HepG2 (cell line): ENCODE data around the gene ACAT2. TPM values are rescaled to one million over a fixed set of nuclear protein-coding genes. Genes with fewer than 3 reads are reported as not detected.

Source experiments
- HNRNPUL1 ChIP-seq: fragments of 200-400 bp; formaldehyde crosslinking; IDR thresholded peaks from 2 replicates; pipeline ENCODE4 v1.6.1; 2017; ENCODE audit warnings: low read depth, mild to moderate bottlenecking, low read length, moderate library complexity
- KLF15 ChIP-seq: sonication (generic); formaldehyde crosslinking; IDR thresholded peaks from 2 replicates; pipeline ENCODE4 v1.8.1; 2023; ENCODE audit warnings: borderline replicate concordance, mild to moderate bottlenecking, inconsistent platforms, missing genetic modification reagents, mixed read lengths
- RARG ChIP-seq: sonication (generic); formaldehyde crosslinking; IDR thresholded peaks from 2 replicates; pipeline ENCODE4 v1.4.0; 2020; ENCODE audit warnings: low read depth, mild to moderate bottlenecking, missing genetic modification reagents
- ZNF792 ChIP-seq: IDR thresholded peaks from 2 replicates; pipeline ENCODE4 v1.6.1; 2016
- polyA plus RNA-seq, 8 experiments: library from polyadenylated mRNA; depleted of rRNA in 3 of 8; stranded (reverse) in 7 of 8; unstranded in 1 of 8; fragments of >200 nt; fragmentation: Illumina TruSeq in 4 of 8; extraction: Trizol in 4 of 8; gene quantifications; 2 replicates each; pipeline versions ENCODE4 v1.2.1 to v1.2.3, GENCODE V29; 2011 to 2016; ENCODE audit warnings: low read depth in 4 of 8, missing spikeins in 1 of 8, mixed read lengths in 1 of 8; ENCODE audit not compliant: insufficient read depth in 1 of 8
- total RNA-seq, 5 experiments: library from RNA; depleted of rRNA; stranded (reverse); fragments of >200 nt; fragmentation: Illumina TruSeq; extraction: Trizol; gene quantifications; 2 replicates each; pipeline ENCODE4 v1.2.3, GENCODE V29; 2016; ENCODE audit warnings: low read depth in 1 of 5
- TF ChIP-seq, protein P1 (sequence below): sonication (generic); formaldehyde crosslinking; IDR thresholded peaks from 2 replicates; pipeline ENCODE4 v1.4.0; 2020; ENCODE audit warnings: mild to moderate bottlenecking, missing genetic modification reagents, borderline replicate concordance
- TF ChIP-seq, protein P2 (sequence below): IDR thresholded peaks from 2 replicates; pipeline ENCODE4 v1.6.1; 2016

The ACAT2 gene
- total and polyA plus RNA-seq, 2 of the 13 experiments (the other 11 are each of a cell fraction or from before 2014, with no cell fraction given), result 121 to 534 TPM

DNA sequence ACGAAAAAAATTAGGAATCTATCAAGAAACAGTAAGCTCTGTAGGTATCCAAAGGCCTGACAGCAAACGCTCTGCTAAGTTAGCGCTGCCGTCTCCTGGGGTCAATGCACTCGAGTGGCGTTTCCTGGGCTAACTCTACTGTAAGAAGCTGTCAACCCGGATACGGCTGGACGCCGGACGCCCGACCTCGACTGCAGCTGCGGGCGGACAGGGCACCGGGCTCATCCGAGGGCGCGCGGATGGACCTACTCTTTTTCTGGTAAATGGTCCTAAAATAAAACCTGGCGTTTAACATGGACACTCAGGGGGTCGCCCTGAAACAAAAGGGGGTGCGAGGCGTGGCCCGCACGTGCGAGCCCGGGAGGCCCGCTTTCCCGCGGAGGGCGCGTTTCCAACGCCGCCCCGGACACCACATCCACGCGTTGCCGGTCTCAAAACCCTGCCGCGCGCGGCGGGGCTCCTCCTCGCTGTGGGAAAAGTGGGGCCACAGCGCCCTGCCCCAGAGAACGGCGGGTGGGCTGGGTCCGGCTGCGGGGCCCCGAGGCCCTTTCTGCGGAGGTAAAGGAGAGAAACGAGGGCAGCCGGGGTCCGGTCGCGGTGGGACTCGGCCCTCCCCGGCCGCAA lies 27.0 kb downstream of the ACAT2 start (continued):
- 0 out of 2 replicates have a peak, but pooled peaks have one; percentile 32 for TF ChIP-seq KLF15 (CRISPR knock-in tag)
- 0 out of 2 replicates have a peak, but pooled peaks have one; percentile 37 for TF ChIP-seq HNRNPUL1
- TF ChIP-seq ZNF792 (CRISPR knock-in tag), result no peak
- TF ChIP-seq, protein P1, sequence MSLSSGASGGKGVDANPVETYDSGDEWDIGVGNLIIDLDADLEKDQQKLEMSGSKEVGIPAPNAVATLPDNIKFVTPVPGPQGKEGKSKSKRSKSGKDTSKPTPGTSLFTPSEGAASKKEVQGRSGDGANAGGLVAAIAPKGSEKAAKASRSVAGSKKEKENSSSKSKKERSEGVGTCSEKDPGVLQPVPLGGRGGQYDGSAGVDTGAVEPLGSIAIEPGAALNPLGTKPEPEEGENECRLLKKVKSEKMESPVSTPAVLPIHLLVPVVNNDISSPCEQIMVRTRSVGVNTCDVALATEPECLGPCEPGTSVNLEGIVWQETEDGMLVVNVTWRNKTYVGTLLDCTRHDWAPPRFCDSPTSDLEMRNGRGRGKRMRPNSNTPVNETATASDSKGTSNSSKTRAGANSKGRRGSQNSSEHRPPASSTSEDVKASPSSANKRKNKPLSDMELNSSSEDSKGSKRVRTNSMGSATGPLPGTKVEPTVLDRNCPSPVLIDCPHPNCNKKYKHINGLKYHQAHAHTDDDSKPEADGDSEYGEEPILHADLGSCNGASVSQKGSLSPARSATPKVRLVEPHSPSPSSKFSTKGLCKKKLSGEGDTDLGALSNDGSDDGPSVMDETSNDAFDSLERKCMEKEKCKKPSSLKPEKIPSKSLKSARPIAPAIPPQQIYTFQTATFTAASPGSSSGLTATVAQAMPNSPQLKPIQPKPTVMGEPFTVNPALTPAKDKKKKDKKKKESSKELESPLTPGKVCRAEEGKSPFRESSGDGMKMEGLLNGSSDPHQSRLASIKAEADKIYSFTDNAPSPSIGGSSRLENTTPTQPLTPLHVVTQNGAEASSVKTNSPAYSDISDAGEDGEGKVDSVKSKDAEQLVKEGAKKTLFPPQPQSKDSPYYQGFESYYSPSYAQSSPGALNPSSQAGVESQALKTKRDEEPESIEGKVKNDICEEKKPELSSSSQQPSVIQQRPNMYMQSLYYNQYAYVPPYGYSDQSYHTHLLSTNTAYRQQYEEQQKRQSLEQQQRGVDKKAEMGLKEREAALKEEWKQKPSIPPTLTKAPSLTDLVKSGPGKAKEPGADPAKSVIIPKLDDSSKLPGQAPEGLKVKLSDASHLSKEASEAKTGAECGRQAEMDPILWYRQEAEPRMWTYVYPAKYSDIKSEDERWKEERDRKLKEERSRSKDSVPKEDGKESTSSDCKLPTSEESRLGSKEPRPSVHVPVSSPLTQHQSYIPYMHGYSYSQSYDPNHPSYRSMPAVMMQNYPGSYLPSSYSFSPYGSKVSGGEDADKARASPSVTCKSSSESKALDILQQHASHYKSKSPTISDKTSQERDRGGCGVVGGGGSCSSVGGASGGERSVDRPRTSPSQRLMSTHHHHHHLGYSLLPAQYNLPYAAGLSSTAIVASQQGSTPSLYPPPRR, result no peak
- TF ChIP-seq, protein P2, sequence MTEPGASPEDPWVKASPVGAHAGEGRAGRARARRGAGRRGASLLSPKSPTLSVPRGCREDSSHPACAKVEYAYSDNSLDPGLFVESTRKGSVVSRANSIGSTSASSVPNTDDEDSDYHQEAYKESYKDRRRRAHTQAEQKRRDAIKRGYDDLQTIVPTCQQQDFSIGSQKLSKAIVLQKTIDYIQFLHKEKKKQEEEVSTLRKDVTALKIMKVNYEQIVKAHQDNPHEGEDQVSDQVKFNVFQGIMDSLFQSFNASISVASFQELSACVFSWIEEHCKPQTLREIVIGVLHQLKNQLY (CRISPR knock-in tag), result no peak
- 0 out of 2 replicates have a peak, but pooled peaks have one; percentile 11 for TF ChIP-seq RARG
- TF ChIP-seq, all 625 proteins: peak for 81
